Psoas muscle (tissue), 8 donors: ENCODE measurements around the gene ETS1. TPM values are rescaled to one million over a fixed set of nuclear protein-coding genes. Genes with fewer than 3 reads are reported as not detected.
"Not testable (repeated sequence)": the region's sequence is repeated elsewhere in the genome, so short reads cannot be mapped to it uniquely, and the experiment has no call there.

Experiments
- ATAC-seq, 4 donors: fragments of 200-7000 bp; cut with Tn5 transposase; one replicate each; pipeline ENCODE4 v1.9.1; 2020; ENCODE audit warnings: moderate library complexity in 3 of 4, mild to moderate bottlenecking in 2 of 4
- DNase-seq, 2 donors: peaks; one replicate each; pipeline ENCODE4 v3.0.0-alpha.2; 2020
- H3K27ac ChIP-seq: fragments of 200-600 bp; one replicate; pipeline ENCODE4 v1.8.0; 2022
- H3K27me3 ChIP-seq, 3 donors: fragments of 200-600 bp in 1 of 3; one replicate each; pipeline versions ENCODE4 v1.6.1 to v1.8.0; 2013 to 2022; ENCODE audit warnings: low read length in 2 of 3, mild to moderate bottlenecking in 2 of 3, moderate library complexity in 1 of 3; ENCODE audit not compliant: insufficient read depth in 3 of 3
- H3K36me3 ChIP-seq, 2 donors: fragments of 200-600 bp in 1 of 2; one replicate each; pipeline versions ENCODE4 v1.6.1 to v1.8.0; 2013 to 2022; ENCODE audit warnings: low read depth in 1 of 2, mild to moderate bottlenecking in 1 of 2, moderate library complexity in 1 of 2; ENCODE audit not compliant: insufficient read depth in 1 of 2
- H3K4me1 ChIP-seq: fragments of 200-600 bp; one replicate; pipeline ENCODE4 v1.8.0; 2022
- H3K4me3 ChIP-seq: fragments of 200-600 bp; one replicate; pipeline ENCODE4 v1.8.0; 2022; ENCODE audit warnings: mild to moderate bottlenecking
- H3K9me3 ChIP-seq: fragments of 200-600 bp; one replicate; pipeline ENCODE4 v1.8.0; 2022
- CTCF ChIP-seq: fragments of 200-600 bp; IDR thresholded peaks from one replicate; pipeline ENCODE4 v1.8.0; 2022; ENCODE audit warnings: antibody characterized with exemption
- WGBS, 3 donors: extraction: QIAGEN DNeasy Blood & Tissue Kit; methylation state at CpG; one replicate each; pipeline versions ENCODE4 v1.1.6 to v1.1.7; 2013; 5-methylcytosine and 5-hydroxymethylcytosine counted together
- intact Hi-C, 2 donors: fragments of 100-400 bp; cut with DNase I; formaldehyde crosslinking; loops; one replicate each; pipeline versions ENCODE4 v1.11.0 to v1.14.2; 2022
- polyA plus RNA-seq, 3 donors: library from polyadenylated mRNA; stranded (reverse); fragments of 200-250 nt; gene quantifications; one replicate each; pipeline ENCODE4 v1.2.3, GENCODE V29; 2013
- total RNA-seq, 4 donors: library from RNA; stranded (reverse); fragmentation: NEBNext Ultra II Directional in 2 of 4; extraction: Animal tissue kit (Norgen Biotek cat#: 25700) in 2 of 4; gene quantifications; one replicate each; pipeline versions ENCODE4 v1.2.1 to v1.2.4, GENCODE V29; 2021 to 2023
- donor health status: healthy with polysubstance abuse.
- donor health status: DM: no; HTN: no; CAD: no; lungs with moderate emphysema.
- donor health status: Bipolar disorder and iron deficiency.
- donor health status: healthy.
- donor health status: DM: yes; HTN: yes; CAD: no.
- donor health status: DM: no; HTN: no; CAD: no.
- donor health status: DM: no; HTN: no; CAD: no.
- donor health status: DM: yes; HTN: yes; CAD: no.

The ETS1 gene
- total and polyA plus RNA-seq, 7 donors: 8.5 to 32.4 (median 19.3) TPM

- H3K36me3 ChIP-seq: no peaks in the 10 kb centered on the region
- DNase-seq: no peak
- H3K4me1 ChIP-seq: peaks cover 29% of the 10 kb centered on the region
- TF ChIP-seq CTCF: no peak
- WGBS, 3 donors: 68 to 88% (median 69%) methylated on average over 21 of the region's 21 CpGs
- ATAC-seq: no peak
- no peaks in the 10 kb centered on the region for H3K27me3 ChIP-seq
- H3K4me3 ChIP-seq: peak overlapping the region; percentile 54
- H3K27ac ChIP-seq: peak overlapping the region; percentile 1
- intact Hi-C loops: loop anchor here in 1 of 2 donors (10.0 kb wide), 1 partner anchor 156 kb away; no protein-coding TSS in a partner anchor
- H3K9me3 ChIP-seq: no peaks in the 10 kb centered on the region
Observed at GRCh38 chr11:128450882-128451651, 136.3 kb downstream of the ETS1 start.

GRCh38 chr11:128450425-128450824, 136.9 kb downstream of the ETS1 start:
- 71 to 95% (median 95%) methylated on average over 4 of the region's 4 CpGs for WGBS, 3 donors
- H3K4me1 ChIP-seq: peaks cover 29% of the 10 kb centered on the region
- not testable (repeated sequence) for H3K9me3 ChIP-seq, H3K27ac ChIP-seq, H3K27me3 ChIP-seq, H3K4me3 ChIP-seq, H3K36me3 ChIP-seq, ATAC-seq, DNase-seq
- intact Hi-C loops: loop anchor here in 1 of 2 donors (10.0 kb wide), 1 partner anchor 156 kb away; no protein-coding TSS in a partner anchor

- Histone ChIP-seq H3K9me3 (no peaks in the 10 kb centered on the region), H3K27ac (no peak overlapping the region), H3K36me3 (no peaks in the 10 kb centered on the region), H3K27me3 (no peaks in the 10 kb centered on the region), H3K4me3 (no peak overlapping the region), H3K4me1 (peaks cover 29% of the 10 kb centered on the region)
- DNase-seq (no peak), ATAC-seq (no peak)
- intact Hi-C loops: no loop called here
- 69 to 73% (median 72%) methylated on average over 3 of the region's 3 CpGs for WGBS, 3 donors
- no peak for TF ChIP-seq CTCF
Observed at GRCh38 chr11:128448981-128449713, 138.2 kb downstream of the ETS1 start.

GRCh38 chr11:128448200-128448886, 139.0 kb downstream of the ETS1 start:
- no peaks in the 10 kb centered on the region for H3K9me3 ChIP-seq
- WGBS, 3 donors: 80 to 84% (median 81%) methylated on average over 7 of the region's 7 CpGs
- no peaks in the 10 kb centered on the region for H3K36me3 ChIP-seq
- no peak overlapping the region for H3K4me3 ChIP-seq
- intact Hi-C loops: no loop called here
- peaks cover 27% of the 10 kb centered on the region for H3K4me1 ChIP-seq
- no peak overlapping the region for H3K27ac ChIP-seq
- no peaks in the 10 kb centered on the region for H3K27me3 ChIP-seq
- DNase-seq (no peak), ATAC-seq (peak; percentile 43 to 77 (median 62))
- TF ChIP-seq CTCF: no peak

- no peaks in the 10 kb centered on the region for H3K36me3 ChIP-seq
- peaks cover 17% of the 10 kb centered on the region for H3K4me1 ChIP-seq
- ATAC-seq: no peak
- intact Hi-C loops: no loop called here
- TF ChIP-seq CTCF: no peak
- H3K9me3 ChIP-seq: no peaks in the 10 kb centered on the region
- 31 to 48% (median 36%) methylated on average over 4 of the region's 4 CpGs for WGBS, 3 donors
- no peak overlapping the region for H3K27ac ChIP-seq
- no peak overlapping the region for H3K4me3 ChIP-seq
- no peaks in the 10 kb centered on the region for H3K27me3 ChIP-seq
- DNase-seq: no peak
Observed at GRCh38 chr11:128447233-128447632, 140.1 kb downstream of the ETS1 start.

GRCh38 chr11:128445921-128446320, 141.4 kb downstream of the ETS1 start:
- intact Hi-C loops, DNase-seq, H3K9me3 ChIP-seq, ATAC-seq, H3K4me3 ChIP-seq, H3K27ac ChIP-seq, H3K27me3 ChIP-seq, H3K36me3 ChIP-seq: not testable (repeated sequence)
- peaks cover 11% of the 10 kb centered on the region for H3K4me1 ChIP-seq
- 79 to 84% (median 81%) methylated on average over 1 of the region's 1 CpG for WGBS, 3 donors
